OCI-LY7 (cell line): ENCODE measurements around the gene CMTM7. TPM values are rescaled to one million over a fixed set of nuclear protein-coding genes. Genes with fewer than 3 reads are reported as not detected.

Source experiments
- BruUV-seq: library from RNA; stranded (reverse); fragments of 400-500 nt; replicated peaks from 2 replicates; lab custom pipeline; 2021; lab: Mats Ljungman, UMichigan
- CTCF ChIA-PET: fragments of 300-600 bp; sonication (Branson Sonifier 250); formaldehyde crosslinking; loops from one replicate; lab custom pipeline; 2022; ENCODE audit warnings: antibody characterized with exemption; ENCODE audit not compliant: unreplicated experiment; lab: Charles Lee
- POLR2A ChIA-PET: fragments of 300-600 bp; sonication (Branson Sonifier 250); formaldehyde crosslinking; loops from one replicate; lab custom pipeline; 2022; ENCODE audit warnings: antibody characterized with exemption; lab: Charles Lee
- DNase-seq: peaks from one replicate; pipeline ENCODE4 v3.0.0-alpha.2; 2015; ENCODE audit warnings: low spot score
- H2AFZ ChIP-seq: fragments of 200-600 bp; sonication (generic), shearing (Covaris generic); 2 replicates; pipeline ENCODE4 v1.6.1; 2014; ENCODE audit warnings: mild to moderate bottlenecking, antibody characterized with exemption, low read length, moderate library complexity
- H3K27ac ChIP-seq: fragments of 200-600 bp; sonication (generic); 2 replicates; pipeline ENCODE4 v1.5.1; 2014; ENCODE audit warnings: mixed run types, low read depth, mild to moderate bottlenecking, moderate library complexity, low read length, inconsistent platforms; ENCODE audit not compliant: poor library complexity, severe bottlenecking
- H3K36me3 ChIP-seq: fragments of 200-600 bp; sonication (generic); 2 replicates; pipeline ENCODE4 v1.6.1; 2014; ENCODE audit warnings: mild to moderate bottlenecking, antibody characterized with exemption, low read length, moderate library complexity, mixed read lengths; ENCODE audit not compliant: insufficient read depth
- H3K4me1 ChIP-seq: fragments of 200-600 bp; sonication (generic); 2 replicates; pipeline ENCODE4 v1.5.1; 2014; ENCODE audit warnings: mild to moderate bottlenecking, low read length; ENCODE audit not compliant: insufficient read depth, poor library complexity, severe bottlenecking
- H3K4me2 ChIP-seq: fragments of 200-600 bp; sonication (generic); 2 replicates; pipeline ENCODE4 v1.6.1; 2014; ENCODE audit warnings: mild to moderate bottlenecking, low read length
- H3K4me3 ChIP-seq: fragments of 200-600 bp; sonication (generic); 2 replicates; pipeline ENCODE4 v1.5.1; 2014; ENCODE audit warnings: mild to moderate bottlenecking, low read depth, low read length; ENCODE audit not compliant: poor library complexity, severe bottlenecking
- H3K79me2 ChIP-seq: fragments of 200-600 bp; sonication (generic); 2 replicates; pipeline ENCODE4 v1.6.1; 2016; ENCODE audit warnings: low read depth, mild to moderate bottlenecking, low read length, moderate library complexity, mixed read lengths; ENCODE audit not compliant: insufficient read depth
- H3K9me2 ChIP-seq: fragments of 200-600 bp; sonication (generic); 2 replicates; pipeline ENCODE4 v1.6.1; 2016; ENCODE audit warnings: mild to moderate bottlenecking, low read length, mixed read lengths; ENCODE audit not compliant: insufficient read depth
- H3K9me3 ChIP-seq: fragments of 200-600 bp; sonication (generic); 2 replicates; pipeline ENCODE4 v1.6.1; 2014; ENCODE audit warnings: mild to moderate bottlenecking, mixed run types, low read length, mixed read lengths
- H4K20me1 ChIP-seq: fragments of 200-600 bp; sonication (generic); 2 replicates; pipeline ENCODE4 v1.6.1; 2014; ENCODE audit warnings: mild to moderate bottlenecking, antibody characterized with exemption, low read length, moderate library complexity, mixed read lengths; ENCODE audit not compliant: insufficient read depth
- EZH2phosphoT487 ChIP-seq: fragments of 200-600 bp; sonication (generic); IDR thresholded peaks from 2 replicates; pipeline ENCODE4 v1.6.1; 2018; ENCODE audit warnings: low read depth, borderline replicate concordance, mild to moderate bottlenecking, mixed run types, antibody characterized with exemption, low read length, moderate library complexity, mixed read lengths
- intact Hi-C: fragments of 100-400 bp; cut with micrococcal nuclease; formaldehyde crosslinking; loops from one replicate; pipeline ENCODE4 v1.10.0; 2022; ENCODE audit not compliant: unreplicated experiment
- total RNA-seq, 2 experiments: library from RNA; depleted of rRNA in 1 of 2; stranded (reverse); fragments of >200 nt in 1 of 2; shearing (Covaris generic) in 1 of 2; gene quantifications; 2 replicates each; pipeline ENCODE4 v1.2.3, GENCODE V29; 2014 to 2022
- TF ChIP-seq, protein P1 (sequence below): fragments of 200-600 bp; sonication (generic); conservative IDR thresholded peaks from 2 replicates; pipeline ENCODE4 v1.5.1; 2014; ENCODE audit warnings: mild to moderate bottlenecking, antibody characterized with exemption, low read length, moderate library complexity, mixed read lengths

CMTM7 gene
- total RNA-seq, 2 experiments from 2014 or later = 16.0 to 19.0 TPM

DNA sequence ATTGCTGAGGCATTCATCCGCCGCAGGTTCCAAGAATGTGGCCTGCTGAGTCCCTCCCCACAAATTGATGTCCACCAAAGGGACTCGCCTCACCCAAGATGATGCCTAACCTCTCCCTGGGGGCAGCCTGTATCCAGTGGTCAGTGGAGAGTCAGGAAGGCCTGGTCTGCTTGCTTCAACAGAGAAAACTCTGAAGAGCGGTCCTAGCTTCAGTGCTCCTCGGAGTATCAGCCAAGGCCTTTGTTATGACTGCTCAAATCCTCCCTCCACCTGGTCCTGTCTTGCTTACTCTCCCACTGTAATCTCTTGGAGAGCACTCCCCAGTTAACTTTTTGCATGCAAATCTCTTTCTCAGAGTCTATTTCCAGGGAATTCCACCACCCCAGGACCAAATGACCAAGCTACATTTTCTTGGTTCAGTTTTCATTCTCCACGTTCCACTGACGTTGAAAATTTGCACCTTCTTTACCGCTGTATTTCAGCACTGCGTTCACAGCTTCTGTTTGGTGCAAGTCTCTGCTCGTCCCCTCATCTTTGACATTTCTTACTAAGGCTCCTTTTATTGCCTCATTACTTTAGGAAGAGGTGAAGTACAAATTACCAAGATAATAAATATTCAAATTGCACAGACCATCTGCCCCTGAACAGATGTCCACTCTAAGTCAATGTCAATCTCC is 22.3 kb downstream of the CMTM7 start:
- peaks cover 29% of the 10 kb centered on the region for H3K4me1 ChIP-seq
- H2AFZ ChIP-seq = no peak overlapping the region
- no peaks in the 10 kb centered on the region for H3K36me3 ChIP-seq
- peaks cover 18% of the 10 kb centered on the region for H3K79me2 ChIP-seq
- BruUV-seq = no TSS peak
- no peaks in the 10 kb centered on the region for H4K20me1 ChIP-seq
- TF ChIP-seq, protein P1, sequence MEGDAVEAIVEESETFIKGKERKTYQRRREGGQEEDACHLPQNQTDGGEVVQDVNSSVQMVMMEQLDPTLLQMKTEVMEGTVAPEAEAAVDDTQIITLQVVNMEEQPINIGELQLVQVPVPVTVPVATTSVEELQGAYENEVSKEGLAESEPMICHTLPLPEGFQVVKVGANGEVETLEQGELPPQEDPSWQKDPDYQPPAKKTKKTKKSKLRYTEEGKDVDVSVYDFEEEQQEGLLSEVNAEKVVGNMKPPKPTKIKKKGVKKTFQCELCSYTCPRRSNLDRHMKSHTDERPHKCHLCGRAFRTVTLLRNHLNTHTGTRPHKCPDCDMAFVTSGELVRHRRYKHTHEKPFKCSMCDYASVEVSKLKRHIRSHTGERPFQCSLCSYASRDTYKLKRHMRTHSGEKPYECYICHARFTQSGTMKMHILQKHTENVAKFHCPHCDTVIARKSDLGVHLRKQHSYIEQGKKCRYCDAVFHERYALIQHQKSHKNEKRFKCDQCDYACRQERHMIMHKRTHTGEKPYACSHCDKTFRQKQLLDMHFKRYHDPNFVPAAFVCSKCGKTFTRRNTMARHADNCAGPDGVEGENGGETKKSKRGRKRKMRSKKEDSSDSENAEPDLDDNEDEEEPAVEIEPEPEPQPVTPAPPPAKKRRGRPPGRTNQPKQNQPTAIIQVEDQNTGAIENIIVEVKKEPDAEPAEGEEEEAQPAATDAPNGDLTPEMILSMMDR = no peak
- no peak for TF ChIP-seq EZH2phosphoT487
- H3K4me3 ChIP-seq = no peak overlapping the region
- no peak overlapping the region for H3K4me2 ChIP-seq
- no peaks in the 10 kb centered on the region for H3K9me2 ChIP-seq
- CTCF ChIA-PET = interaction anchor here (0.7 kb wide), 1 partner anchor 10 kb away, joined by 4 read pairs; no protein-coding TSS in a partner anchor
- H3K27ac ChIP-seq = no peak overlapping the region
- intact Hi-C loops = no loop called here
- POLR2A ChIA-PET = interaction anchor here (0.5 to 1.5 kb wide), 10 partner anchors 9 to 845 kb away, joined by 3 to 10 read pairs (median 5); no protein-coding TSS in a partner anchor
- no peak for DNase-seq
- H3K9me3 ChIP-seq = peaks cover 9% of the 10 kb centered on the region; the same call in 1 of the 2 replicates

DNA sequence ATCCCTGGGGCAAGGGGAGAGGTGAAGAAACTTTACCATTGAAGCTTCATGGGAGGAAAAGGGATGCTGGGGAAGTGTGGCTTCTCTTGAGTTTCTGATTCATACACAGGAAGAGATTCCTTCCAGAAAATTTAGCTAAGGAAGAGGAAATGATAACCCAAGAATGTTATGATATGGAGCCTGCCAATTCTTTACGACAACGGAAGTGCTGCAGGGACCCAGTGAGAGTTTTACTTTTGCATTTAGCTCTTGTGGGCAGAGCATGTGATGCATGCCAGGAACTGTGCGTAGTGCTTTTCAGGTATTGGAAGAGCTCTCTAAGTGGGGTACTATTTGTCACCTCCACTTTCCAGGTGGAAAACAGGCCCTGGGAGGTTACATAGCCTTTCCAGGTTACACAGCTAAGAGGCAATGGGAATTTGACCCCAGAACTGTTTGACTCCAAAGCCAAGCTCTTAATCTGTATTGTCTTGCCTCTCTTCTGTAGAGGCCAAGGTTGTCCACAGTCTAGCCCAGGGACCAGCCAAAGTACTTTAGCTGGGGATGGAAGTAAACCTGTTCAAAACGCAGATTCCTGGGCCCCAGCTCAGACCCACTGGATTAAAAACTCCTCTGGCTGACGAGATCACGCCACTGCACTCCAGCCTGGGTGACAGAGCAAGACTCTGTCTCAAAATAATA is 23.0 kb downstream of the CMTM7 start:
- no peak overlapping the region for H3K27ac ChIP-seq
- peaks cover 25% of the 10 kb centered on the region for H3K79me2 ChIP-seq
- TF ChIP-seq EZH2phosphoT487 = no peak
- TF ChIP-seq, protein P1 = no peak
- no peak overlapping the region for H3K4me2 ChIP-seq
- BruUV-seq = no TSS peak
- H3K9me3 ChIP-seq = peaks cover 13% of the 10 kb centered on the region; the same call in 1 of the 2 replicates
- intact Hi-C loops = no loop called here
- peaks cover 36% of the 10 kb centered on the region for H3K4me1 ChIP-seq
- no peak overlapping the region for H3K4me3 ChIP-seq
- ChIA-PET POLR2A (interaction anchor here (0.5 to 1.5 kb wide), 9 partner anchors 9 to 684 kb away, joined by 3 to 10 read pairs (median 5); no protein-coding TSS in a partner anchor), CTCF (interaction anchor here (0.7 kb wide), 1 partner anchor 9 kb away, joined by 4 read pairs; no protein-coding TSS in a partner anchor)
- H3K36me3 ChIP-seq = no peaks in the 10 kb centered on the region
- no peaks in the 10 kb centered on the region for H3K9me2 ChIP-seq
- H4K20me1 ChIP-seq = no peaks in the 10 kb centered on the region
- no peak for DNase-seq
- H2AFZ ChIP-seq = no peak overlapping the region
